Naive B cell (primary cell): ENCODE data around the gene RGS6. TPM values are rescaled to one million over a fixed set of nuclear protein-coding genes. Genes with fewer than 3 reads are reported as not detected.

Experiments
- ATAC-seq, 2 donors: fragments of 150-1000 bp; cut with Tn5 transposase; 2 replicates each; pipeline ENCODE4 v1.10.0; 2021; ENCODE audit warnings: low read depth in 2 of 2, mild to moderate bottlenecking in 2 of 2, moderate library complexity in 2 of 2
- DNase-seq: peaks from one replicate; pipeline ENCODE4 v3.0.0; 2022
- H3K27ac Mint-ChIP-seq, 6 donors: one replicate each; pipeline ENCODE4 v1.8.0; 2020 to 2022; ENCODE audit warnings: mild to moderate bottlenecking in 6 of 6, mixed read lengths in 6 of 6, moderate library complexity in 5 of 6, inconsistent platforms in 2 of 6
- H3K27me3 Mint-ChIP-seq, 3 donors: one replicate each; pipeline ENCODE4 v1.8.0; 2021 to 2022; ENCODE audit warnings: mixed read lengths in 3 of 3, mild to moderate bottlenecking in 1 of 3
- H3K36me3 Mint-ChIP-seq, 2 donors: one replicate each; pipeline ENCODE4 v1.8.0; 2020 to 2022; ENCODE audit warnings: mixed read lengths in 2 of 2, inconsistent platforms in 1 of 2, mild to moderate bottlenecking in 1 of 2
- H3K4me1 Mint-ChIP-seq, 3 donors: one replicate each; pipeline ENCODE4 v1.8.0; 2020 to 2022; ENCODE audit warnings: mixed read lengths in 3 of 3, inconsistent platforms in 1 of 3, mild to moderate bottlenecking in 1 of 3, moderate library complexity in 1 of 3
- H3K4me3 Mint-ChIP-seq, 8 donors: one replicate each; pipeline ENCODE4 v1.8.0; 2020 to 2022; ENCODE audit warnings: mild to moderate bottlenecking in 8 of 8, mixed read lengths in 8 of 8, moderate library complexity in 8 of 8, inconsistent platforms in 2 of 8
- H3K9me3 Mint-ChIP-seq, 7 donors: one replicate each; pipeline ENCODE4 v1.8.0; 2020 to 2022; ENCODE audit warnings: mixed read lengths in 7 of 7, mild to moderate bottlenecking in 5 of 7, inconsistent platforms in 2 of 7, moderate library complexity in 1 of 7
- polyA plus RNA-seq, 6 donors: library from polyadenylated mRNA; unstranded; fragments of 300-500 nt; fragmentation: Illumina TruSeq; gene quantifications; one replicate each; pipeline ENCODE4 v1.2.3, GENCODE V29; 2021; ENCODE audit warnings: low read depth in 6 of 6

The RGS6 gene
- polyA plus RNA-seq, 6 donors from 2014 or later, result 0.06 to 0.28 (median 0.20) TPM; not detected in 2

DNA sequence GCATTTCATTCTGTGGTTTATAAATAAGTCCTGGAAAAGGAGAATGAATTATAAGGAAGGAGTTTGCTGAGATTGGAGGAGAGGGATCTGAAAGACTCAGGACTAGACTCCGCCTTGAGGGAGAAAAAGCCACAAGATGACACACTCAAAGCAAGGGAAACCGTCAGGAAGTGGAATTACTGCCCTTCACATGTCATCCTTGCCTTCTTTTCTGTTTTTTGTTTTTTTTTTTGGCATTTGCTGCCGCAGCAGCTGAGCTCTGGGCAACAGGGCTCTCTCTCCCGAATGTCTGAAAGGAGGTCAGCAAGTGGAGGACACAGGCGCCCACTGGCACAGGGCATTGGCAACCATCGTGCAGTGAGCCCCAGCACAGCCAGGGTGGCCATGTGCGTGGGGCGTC is 616.8 kb downstream of the RGS6 start:
- H3K9me3 Mint-ChIP-seq, result no peaks in the 10 kb centered on the region
- ATAC-seq (no peak), DNase-seq (no peak)
- H3K36me3 Mint-ChIP-seq, result no peaks in the 10 kb centered on the region
- H3K4me1 Mint-ChIP-seq, result peaks cover 43 to 66% (median 50%) of the 10 kb centered on the region in 3 donors
- H3K27ac Mint-ChIP-seq, result peak overlapping the region in 1 of 6 donors; percentile 26
- peaks cover 0 to 7% (median 6%) of the 10 kb centered on the region in 3 donors for H3K27me3 Mint-ChIP-seq
- H3K4me3 Mint-ChIP-seq, result no peak overlapping the region

DNA sequence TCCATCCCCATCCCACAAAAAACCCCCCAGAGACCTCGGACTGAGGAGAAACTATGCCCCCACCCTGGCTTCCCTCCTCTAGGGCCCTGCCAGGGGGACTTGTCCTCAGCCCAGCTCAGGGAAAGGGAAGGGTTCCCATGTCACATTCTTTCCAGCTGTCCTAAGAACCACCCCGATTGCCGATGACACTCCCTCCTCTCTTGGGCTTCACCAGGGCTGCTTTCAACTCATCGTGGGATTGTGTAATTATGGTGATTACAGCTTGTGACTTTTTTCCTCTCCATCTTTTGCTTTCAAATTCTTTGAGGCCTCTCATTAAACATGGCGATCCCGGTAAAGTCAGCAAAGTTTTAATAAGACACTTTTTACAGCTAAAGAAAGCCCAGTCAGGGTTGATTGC is 617.6 kb downstream of the RGS6 start:
- no peak overlapping the region for H3K4me3 Mint-ChIP-seq
- DNase-seq (no peak), ATAC-seq (no peak)
- peaks cover 36 to 65% (median 42%) of the 10 kb centered on the region in 3 donors for H3K4me1 Mint-ChIP-seq
- no peaks in the 10 kb centered on the region for H3K36me3 Mint-ChIP-seq
- peaks cover 0 to 13% (median 7%) of the 10 kb centered on the region in 3 donors for H3K27me3 Mint-ChIP-seq
- peak overlapping the region in 1 of 6 donors; percentile 49 for H3K27ac Mint-ChIP-seq
- H3K9me3 Mint-ChIP-seq, result no peaks in the 10 kb centered on the region

GRCh38 chr14:72550513-72550912 is 618.3 kb downstream of the RGS6 start:
- Mint-ChIP-seq H3K36me3 (no peaks in the 10 kb centered on the region), H3K4me1 (peaks cover 33 to 61% (median 35%) of the 10 kb centered on the region in 3 donors), H3K4me3 (no peak overlapping the region), H3K27me3 (peaks cover 0 to 13% (median 7%) of the 10 kb centered on the region in 3 donors), H3K9me3 (no peaks in the 10 kb centered on the region), H3K27ac (no peak overlapping the region)
- DNase-seq, result no peak
- ATAC-seq, result no peak

- Mint-ChIP-seq H3K27ac (peak overlapping the region in 1 of 6 donors; percentile 33), H3K9me3 (no peaks in the 10 kb centered on the region), H3K4me1 (peaks cover 18 to 49% (median 22%) of the 10 kb centered on the region in 3 donors), H3K36me3 (no peaks in the 10 kb centered on the region), H3K4me3 (no peak overlapping the region), H3K27me3 (peaks cover 0 to 13% (median 7%) of the 10 kb centered on the region in 3 donors)
- ATAC-seq (no peak), DNase-seq (no peak)
Observed at GRCh38 chr14:72552236-72552635, 620.0 kb downstream of the RGS6 start.

DNA sequence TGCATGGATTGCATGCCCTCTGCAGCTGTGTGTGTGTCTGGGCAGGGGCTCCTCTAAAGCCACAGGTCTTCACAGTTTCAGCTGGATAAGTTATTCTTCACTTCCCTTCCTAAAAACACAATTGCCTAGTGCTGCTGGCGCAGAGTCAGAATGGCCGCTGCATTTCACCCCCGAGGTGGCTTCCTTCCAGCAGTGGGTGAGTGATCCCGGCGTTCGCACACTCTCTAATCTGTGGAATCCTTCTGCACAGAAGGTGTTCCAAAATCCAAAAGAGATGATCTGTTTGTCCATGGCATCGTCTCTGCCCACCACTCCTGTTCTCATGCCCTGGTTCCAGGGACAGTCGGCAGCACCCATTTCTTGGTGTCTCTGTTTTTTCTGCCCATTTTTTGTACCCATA is 620.9 kb downstream of the RGS6 start:
- DNase-seq (no peak), ATAC-seq (no peak)
- Mint-ChIP-seq H3K9me3 (no peaks in the 10 kb centered on the region), H3K27ac (no peak overlapping the region), H3K4me1 (peaks cover 16 to 44% (median 22%) of the 10 kb centered on the region in 3 donors), H3K4me3 (no peak overlapping the region), H3K36me3 (no peaks in the 10 kb centered on the region), H3K27me3 (peaks cover 0 to 13% (median 7%) of the 10 kb centered on the region in 3 donors)

GRCh38 chr14:72553656-72554055 is 621.4 kb downstream of the RGS6 start:
- peaks cover 0 to 13% (median 7%) of the 10 kb centered on the region in 3 donors for H3K27me3 Mint-ChIP-seq
- H3K27ac Mint-ChIP-seq, result peak overlapping the region in 2 of 6 donors; percentile 25 to 71
- DNase-seq (no peak), ATAC-seq (no peak)
- no peaks in the 10 kb centered on the region for H3K9me3 Mint-ChIP-seq
- H3K36me3 Mint-ChIP-seq, result no peaks in the 10 kb centered on the region
- peaks cover 16 to 43% (median 23%) of the 10 kb centered on the region in 3 donors for H3K4me1 Mint-ChIP-seq
- H3K4me3 Mint-ChIP-seq, result no peak overlapping the region

DNA sequence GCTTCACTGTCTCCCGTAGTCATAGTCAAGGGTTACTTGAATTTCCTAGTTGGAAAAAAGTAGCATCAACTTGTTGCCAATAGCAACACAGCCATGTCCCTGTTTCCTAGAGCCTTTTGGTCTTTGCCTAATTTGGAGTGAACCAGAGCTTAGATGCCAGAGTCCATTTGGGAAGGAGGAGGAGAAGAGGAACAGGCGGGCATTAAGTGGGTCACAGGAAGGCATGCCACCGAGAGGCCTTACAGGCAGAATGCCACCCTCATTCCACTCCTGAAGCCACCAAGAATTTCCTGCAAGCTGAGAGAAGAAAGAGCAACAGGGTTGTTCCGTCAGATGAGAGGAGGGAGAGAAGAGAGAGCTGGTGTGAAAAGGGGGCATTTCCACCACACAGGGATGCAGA is 622.2 kb downstream of the RGS6 start:
- H3K4me3 Mint-ChIP-seq, result no peak overlapping the region
- ATAC-seq, result no peak
- H3K9me3 Mint-ChIP-seq, result no peaks in the 10 kb centered on the region
- DNase-seq, result no peak
- peaks cover 24 to 43% (median 29%) of the 10 kb centered on the region in 3 donors for H3K4me1 Mint-ChIP-seq
- H3K27me3 Mint-ChIP-seq, result peaks cover 0 to 13% (median 7%) of the 10 kb centered on the region in 3 donors
- no peaks in the 10 kb centered on the region for H3K36me3 Mint-ChIP-seq
- H3K27ac Mint-ChIP-seq, result peak overlapping the region in 1 of 6 donors; percentile 91

DNA sequence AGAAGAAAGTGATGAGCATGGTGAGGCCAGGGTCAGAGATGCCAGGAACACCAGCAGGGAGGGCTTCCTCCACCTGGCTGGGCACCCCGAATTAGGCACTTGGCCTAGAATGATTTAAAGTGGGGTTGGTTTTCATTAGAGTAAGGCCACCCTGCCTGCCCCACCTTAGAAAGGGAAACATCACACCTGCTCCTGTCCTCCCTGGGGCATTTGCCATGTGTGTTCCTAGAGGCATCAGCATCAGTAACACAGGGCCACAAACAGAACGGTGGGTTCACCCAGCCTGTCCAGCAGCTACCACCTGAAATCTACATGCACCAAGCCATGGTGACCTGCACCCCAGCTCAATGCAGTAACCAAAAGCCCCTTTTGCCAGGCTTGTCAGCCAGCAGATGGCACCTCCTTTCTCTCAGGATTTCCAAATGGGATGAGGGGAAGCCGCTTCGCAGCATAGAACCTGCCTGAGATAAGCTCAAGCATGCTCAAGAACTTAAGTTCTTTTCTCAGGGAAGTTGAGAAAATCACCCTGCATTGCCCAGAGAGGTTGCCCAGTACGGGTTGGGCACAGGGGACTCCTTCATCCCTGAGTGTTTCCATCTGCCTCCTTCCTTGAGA is 622.9 kb downstream of the RGS6 start:
- DNase-seq (no peak), ATAC-seq (no peak)
- H3K4me3 Mint-ChIP-seq, result no peak overlapping the region
- H3K27me3 Mint-ChIP-seq, result peaks cover 0 to 13% (median 7%) of the 10 kb centered on the region in 3 donors
- peaks cover 28 to 47% (median 28%) of the 10 kb centered on the region in 3 donors for H3K4me1 Mint-ChIP-seq
- H3K9me3 Mint-ChIP-seq, result no peaks in the 10 kb centered on the region
- H3K27ac Mint-ChIP-seq, result no peak overlapping the region
- no peaks in the 10 kb centered on the region for H3K36me3 Mint-ChIP-seq

GRCh38 chr14:72555609-72556000 is 623.4 kb downstream of the RGS6 start:
- H3K27me3 Mint-ChIP-seq, result peaks cover 0 to 13% (median 7%) of the 10 kb centered on the region in 3 donors
- H3K36me3 Mint-ChIP-seq, result no peaks in the 10 kb centered on the region
- H3K27ac Mint-ChIP-seq, result peak overlapping the region in 2 of 6 donors; percentile 31 to 32
- ATAC-seq (no peak), DNase-seq (no peak)
- H3K4me1 Mint-ChIP-seq, result peaks cover 27 to 48% (median 33%) of the 10 kb centered on the region in 3 donors
- no peak overlapping the region for H3K4me3 Mint-ChIP-seq
- no peaks in the 10 kb centered on the region for H3K9me3 Mint-ChIP-seq

DNA sequence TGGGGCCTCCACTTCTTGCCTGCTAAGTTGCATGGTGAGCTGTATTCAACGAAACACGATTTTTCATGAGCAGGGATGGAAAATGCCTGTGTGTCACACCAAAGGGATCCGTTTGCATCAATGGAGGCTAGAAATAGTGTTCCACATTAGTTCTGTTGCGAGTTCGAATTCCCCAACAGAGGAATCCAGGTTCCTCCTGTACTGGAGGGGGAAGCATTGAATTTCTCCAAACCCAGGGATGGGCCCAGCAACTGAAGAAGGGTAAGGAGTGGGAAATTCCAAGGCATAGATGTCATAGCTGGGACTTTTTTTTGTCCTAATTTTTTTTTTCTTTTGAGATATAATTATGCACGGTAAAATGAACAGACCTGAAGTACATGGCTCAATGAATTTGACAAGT is 625.4 kb downstream of the RGS6 start:
- ATAC-seq, result no peak
- Mint-ChIP-seq H3K36me3 (no peaks in the 10 kb centered on the region), H3K4me3 (peak overlapping the region in 1 of 8 donors; percentile 59), H3K27ac (peak overlapping the region in 1 of 6 donors; percentile 33), H3K9me3 (no peaks in the 10 kb centered on the region), H3K27me3 (peaks cover 0 to 13% (median 7%) of the 10 kb centered on the region in 3 donors), H3K4me1 (peaks cover 29 to 54% (median 38%) of the 10 kb centered on the region in 3 donors)
- DNase-seq, result no peak

GRCh38 chr14:72558721-72559120 is 626.5 kb downstream of the RGS6 start:
- H3K27ac Mint-ChIP-seq, result peak overlapping the region in 2 of 6 donors; percentile 3 to 65
- peaks cover 0 to 6% (median under 1%) of the 10 kb centered on the region in 3 donors for H3K27me3 Mint-ChIP-seq
- H3K4me3 Mint-ChIP-seq, result peak overlapping the region in 1 of 8 donors; percentile 9

DNA sequence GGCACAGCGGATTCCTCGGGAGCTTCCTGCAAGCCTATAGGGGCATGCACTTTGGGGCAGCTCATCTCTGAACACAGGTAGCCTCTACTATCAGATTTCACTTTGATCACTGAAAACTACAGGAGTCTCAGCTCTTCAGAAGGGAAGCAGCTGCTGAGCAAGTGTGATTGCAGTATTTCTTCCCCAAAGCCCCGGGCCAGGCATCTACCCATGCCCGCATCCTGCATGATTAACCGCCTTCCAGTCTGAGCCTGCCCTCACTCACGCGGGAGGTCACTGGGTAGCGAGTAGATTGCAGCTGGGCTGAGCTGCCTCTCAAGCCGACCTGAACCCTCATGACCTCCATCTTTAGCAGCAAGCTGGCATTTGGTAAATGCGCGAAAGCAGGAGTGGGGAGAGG is 627.0 kb downstream of the RGS6 start:
- Mint-ChIP-seq H3K4me1 (peaks cover 37 to 58% (median 53%) of the 10 kb centered on the region in 3 donors), H3K27ac (peak overlapping the region in 2 of 6 donors; percentile 3 to 83), H3K9me3 (no peaks in the 10 kb centered on the region), H3K4me3 (peak overlapping the region in 3 of 8 donors; percentile 9 to 31 (median 29)), H3K27me3 (peaks cover 0 to 6% (median 0%) of the 10 kb centered on the region in 3 donors), H3K36me3 (no peaks in the 10 kb centered on the region)
- ATAC-seq (no peak), DNase-seq (no peak)

More at GRCh38 chr14:72558721-72559120, 626.5 kb downstream of the RGS6 start:
- Mint-ChIP-seq H3K9me3 (no peaks in the 10 kb centered on the region), H3K36me3 (no peaks in the 10 kb centered on the region), H3K4me1 (peaks cover 33 to 56% (median 48%) of the 10 kb centered on the region in 3 donors)
- no peak for DNase-seq
- no peak for ATAC-seq

DNA sequence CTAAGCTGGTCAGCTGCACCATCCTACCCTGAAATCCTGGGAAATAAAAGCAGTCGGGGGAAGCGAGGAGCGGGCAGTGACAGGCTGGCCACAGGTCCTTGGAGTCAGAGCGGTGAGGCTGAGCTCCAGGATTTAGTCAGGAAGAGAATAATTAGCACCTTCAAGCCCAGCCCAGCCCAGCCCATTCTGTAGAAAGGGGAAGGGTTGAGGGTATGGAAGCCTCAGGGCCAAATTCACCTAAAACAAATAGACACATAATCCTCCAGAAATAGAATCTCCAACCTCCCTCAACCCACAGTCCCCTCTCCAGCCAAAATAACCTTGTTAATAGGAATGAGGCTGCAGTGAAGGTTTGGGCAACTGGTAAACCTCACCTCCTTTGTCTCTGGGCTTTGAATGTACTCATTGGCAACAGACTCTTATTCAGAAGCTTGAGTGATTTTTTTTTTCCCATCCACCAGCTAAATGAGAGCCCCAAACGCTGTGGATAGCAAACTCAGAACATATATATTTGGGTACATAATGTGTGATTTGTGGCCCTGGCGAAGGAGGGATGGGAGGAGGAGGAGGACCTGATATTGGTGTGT is 627.5 kb downstream of the RGS6 start:
- no peaks in the 10 kb centered on the region for H3K27me3 Mint-ChIP-seq
- no peaks in the 10 kb centered on the region for H3K9me3 Mint-ChIP-seq
- no peak for DNase-seq
- H3K4me1 Mint-ChIP-seq, result peaks cover 40 to 59% (median 58%) of the 10 kb centered on the region in 3 donors
- H3K4me3 Mint-ChIP-seq, result peak overlapping the region in 2 of 8 donors; percentile 41 to 59
- no peak for ATAC-seq
- H3K36me3 Mint-ChIP-seq, result no peaks in the 10 kb centered on the region
- H3K27ac Mint-ChIP-seq, result peak overlapping the region in 3 of 6 donors; percentile 3 to 83 (median 25)

DNA sequence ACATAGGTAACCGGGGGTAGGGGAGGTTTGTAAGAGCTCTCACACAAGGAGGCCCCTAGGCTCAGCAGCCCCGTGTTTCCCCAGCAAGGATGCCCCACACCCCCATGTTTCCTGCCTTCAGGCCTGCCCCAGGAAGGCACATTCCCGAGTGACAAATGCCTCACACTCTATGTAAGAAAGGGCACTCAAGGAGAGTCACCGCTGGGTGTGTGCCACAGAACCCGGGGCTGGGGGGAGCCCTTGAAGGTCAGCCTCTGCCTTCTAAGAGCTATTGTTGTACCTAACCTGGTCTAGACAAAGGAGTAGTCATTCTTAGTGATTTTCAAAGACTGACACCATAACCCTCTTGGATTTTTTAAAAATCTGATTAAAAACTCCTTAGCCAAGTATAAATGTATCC is 628.1 kb downstream of the RGS6 start:
- Mint-ChIP-seq H3K4me1 (peaks cover 40 to 61% (median 60%) of the 10 kb centered on the region in 3 donors), H3K27me3 (no peaks in the 10 kb centered on the region), H3K27ac (peak overlapping the region in 1 of 6 donors; percentile 10), H3K4me3 (peak overlapping the region in 1 of 8 donors; percentile 59), H3K36me3 (no peaks in the 10 kb centered on the region), H3K9me3 (no peaks in the 10 kb centered on the region)
- ATAC-seq (no peak), DNase-seq (no peak)
